B cell (primary cell): ENCODE measurements around the gene WFS1. TPM values are rescaled to one million over a fixed set of nuclear protein-coding genes. Genes with fewer than 3 reads are reported as not detected.

Experiments used
- ATAC-seq: fragments of 200-7000 bp; cut with Tn5 transposase; one replicate; pipeline ENCODE4 v1.10.0; 2021; ENCODE audit warnings: low read depth, mild to moderate bottlenecking, moderate number of reproducible peaks, moderate library complexity
- CTCF ChIA-PET: fragments of 350-600 bp; sonication (Branson Sonifier 250); formaldehyde crosslinking; loops from one replicate; lab custom pipeline; 2021; ENCODE audit warnings: antibody characterized with exemption, inconsistent platforms; lab: Charles Lee
- POLR2A ChIA-PET: fragments of 350-600 bp; sonication (Branson Sonifier 250); formaldehyde crosslinking; loops from one replicate; lab custom pipeline; 2021; ENCODE audit warnings: antibody characterized with exemption; lab: Charles Lee
- DNase-seq: peaks from one replicate; pipeline ENCODE4 v3.0.0; 2013
- H2AFZ ChIP-seq: 2 replicates; pipeline ENCODE4 v1.6.1; 2012; ENCODE audit warnings: mild to moderate bottlenecking, low read depth, low read length; ENCODE audit not compliant: insufficient read depth, poor library complexity, severe bottlenecking
- H3K27ac ChIP-seq, 2 donors: 1 replicate in 1 of 2; 2 replicates in 1 of 2; pipeline ENCODE4 v1.5.1; 2012 to 2013; ENCODE audit warnings: low read length in 2 of 2, mild to moderate bottlenecking in 2 of 2, moderate library complexity in 1 of 2
- H3K27me3 ChIP-seq, 4 experiments: fragments of 200-600 bp in 1 of 4; sonication (generic) in 1 of 4; replicated peaks in 1 of 4; 1 replicate in 2 of 4; 2 replicates in 2 of 4; pipeline versions ENCODE4 v1.6.1 to v1.7.0; 2013 to 2016; ENCODE audit warnings: low read length in 3 of 4, mild to moderate bottlenecking in 2 of 4, mixed read lengths in 1 of 4, moderate library complexity in 1 of 4; ENCODE audit not compliant: insufficient read depth in 4 of 4, control insufficient read depth in 3 of 4; ENCODE audit errors: control extremely low read depth in 1 of 4
- H3K36me3 ChIP-seq, 2 experiments: replicated peaks in 1 of 2; 1 replicate in 1 of 2; 2 replicates in 1 of 2; pipeline versions ENCODE4 v1.6.1 to v1.7.1; 2013; ENCODE audit warnings: low read length in 1 of 2; ENCODE audit not compliant: insufficient read depth in 2 of 2, control insufficient read depth in 1 of 2; ENCODE audit errors: control extremely low read depth in 1 of 2, extremely low read depth in 1 of 2
- H3K4me1 ChIP-seq, 2 donors: fragments of 200-600 bp in 1 of 2; sonication (generic) in 1 of 2; 1 replicate in 1 of 2; 2 replicates in 1 of 2; pipeline versions ENCODE4 v1.5.1 to v1.6.1; 2013 to 2017; ENCODE audit warnings: low read length in 2 of 2; ENCODE audit not compliant: control insufficient read depth in 2 of 2, insufficient read depth in 2 of 2
- H3K4me2 ChIP-seq: replicated peaks from 2 replicates; pipeline ENCODE3; 2012; ENCODE audit warnings: mild to moderate bottlenecking, low read depth, low read length; ENCODE audit not compliant: poor library complexity, severe bottlenecking
- H3K4me3 ChIP-seq, 5 experiments: fragments of 200-600 bp in 1 of 5; sonication (generic) in 1 of 5; 1 replicate in 3 of 5; 2 replicates in 2 of 5; pipeline versions ENCODE4 v1.5.1 to v1.7.0; 2011 to 2016; ENCODE audit warnings: low read length in 4 of 5, mild to moderate bottlenecking in 4 of 5, low read depth in 2 of 5, control low read depth in 1 of 5, moderate library complexity in 1 of 5; ENCODE audit not compliant: insufficient read depth in 1 of 5; ENCODE audit errors: control extremely low read depth in 1 of 5, extremely low read depth in 1 of 5
- H3K79me2 ChIP-seq: fragments of 200-600 bp; sonication (generic); one replicate; pipeline ENCODE4 v1.6.0; 2016; ENCODE audit warnings: low read length; ENCODE audit not compliant: control insufficient read depth, insufficient read depth
- H3K9ac ChIP-seq: fragments of 200-600 bp; sonication (generic); 2 replicates; pipeline ENCODE4 v1.6.1; 2017; ENCODE audit warnings: mild to moderate bottlenecking, low read length, moderate library complexity
- H3K9me3 ChIP-seq, 3 donors: one replicate each; pipeline versions ENCODE4 v1.6.1 to v1.7.1; 2013; ENCODE audit warnings: low read length in 2 of 3; ENCODE audit not compliant: control insufficient read depth in 2 of 3, insufficient read depth in 1 of 3; ENCODE audit errors: control extremely low read depth in 1 of 3
- H4K20me1 ChIP-seq: 2 replicates; pipeline ENCODE4 v1.6.0; 2012; ENCODE audit warnings: mild to moderate bottlenecking, low read length; ENCODE audit not compliant: insufficient read depth, control insufficient read depth, poor library complexity, severe bottlenecking
- H3K27ac Mint-ChIP-seq: one replicate; pipeline ENCODE4 v1.8.0; 2021; ENCODE audit warnings: mixed read lengths
- H3K27me3 Mint-ChIP-seq: one replicate; pipeline ENCODE4 v1.8.0; 2021; ENCODE audit warnings: mixed read lengths
- H3K4me1 Mint-ChIP-seq: one replicate; pipeline ENCODE4 v1.8.0; 2021; ENCODE audit warnings: mixed read lengths
- H3K4me3 Mint-ChIP-seq: one replicate; pipeline ENCODE4 v1.8.0; 2021; ENCODE audit warnings: mixed read lengths
- H3K9me3 Mint-ChIP-seq: one replicate; pipeline ENCODE4 v1.8.0; 2022; ENCODE audit warnings: mixed read lengths; ENCODE audit not compliant: insufficient read depth
- EZH2 ChIP-seq: IDR thresholded peaks from 2 replicates; pipeline ENCODE4 v1.6.1; 2012; ENCODE audit warnings: borderline replicate concordance, low read depth, mild to moderate bottlenecking, moderate library complexity, low read length; ENCODE audit not compliant: insufficient read depth, poor library complexity, severe bottlenecking
- WGBS: methylation state at CpG from one replicate; pipeline ENCODE4 v1.1.5; 2013; ENCODE audit warnings: missing lambda C conversion rate; ENCODE audit not compliant: insufficient coverage; 5-methylcytosine and 5-hydroxymethylcytosine counted together
- intact Hi-C: fragments of 100-400 bp; cut with micrococcal nuclease; formaldehyde crosslinking; loops from one replicate; pipeline ENCODE4 v1.10.0; 2022
- polyA plus RNA-seq: library from polyadenylated mRNA; depleted of rRNA; stranded (reverse); fragments of >200 nt; gene quantifications from 2 replicates; pipeline ENCODE4 v1.2.3, GENCODE V29; 2012
- total RNA-seq, 2 donors: library from RNA; stranded (reverse); fragments of 120-200 nt in 1 of 2; gene quantifications; 1 replicate in 1 of 2; 2 replicates in 1 of 2; pipeline versions ENCODE4 v1.2.3 to v1.2.4, GENCODE V29; 2013 to 2022
- TF ChIP-seq, protein P1 (sequence below): fragments of 200-600 bp; IDR thresholded peaks from one replicate; pipeline ENCODE4 v1.8.0; 2022; ENCODE audit warnings: antibody characterized with exemption, mild to moderate bottlenecking

Gene WFS1
- total and polyA plus RNA-seq, 2 donors (not counting 1 experiment from before 2014, with no cell fraction given), result 5.8 to 6.7 TPM

DNA sequence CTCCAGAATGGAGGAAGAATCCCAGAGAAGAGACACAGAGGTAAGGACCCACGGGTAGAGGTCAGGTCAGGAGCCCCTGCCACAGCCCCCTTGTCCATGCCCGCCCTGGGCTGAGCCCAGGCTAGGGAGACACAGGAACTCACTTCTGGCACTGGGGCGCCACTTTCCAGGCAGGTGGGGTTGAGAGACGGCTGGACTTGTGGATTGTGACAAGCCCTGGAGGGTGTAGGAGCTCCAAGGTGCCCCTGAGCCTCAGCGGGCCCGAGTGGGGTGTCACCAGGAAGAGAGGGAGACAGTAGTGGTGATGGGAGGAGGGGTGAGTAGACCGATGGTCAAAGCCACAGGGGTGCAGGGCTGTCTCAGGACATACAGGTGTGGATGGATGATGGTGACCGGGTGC is 58.9 kb downstream of the WFS1 start:
- no peak overlapping the region for H3K27ac ChIP-seq
- H4K20me1 ChIP-seq, result no peaks in the 10 kb centered on the region
- H3K36me3 ChIP-seq, result no peaks in the 10 kb centered on the region
- TF ChIP-seq EZH2, result no peak
- TF ChIP-seq, protein P1, sequence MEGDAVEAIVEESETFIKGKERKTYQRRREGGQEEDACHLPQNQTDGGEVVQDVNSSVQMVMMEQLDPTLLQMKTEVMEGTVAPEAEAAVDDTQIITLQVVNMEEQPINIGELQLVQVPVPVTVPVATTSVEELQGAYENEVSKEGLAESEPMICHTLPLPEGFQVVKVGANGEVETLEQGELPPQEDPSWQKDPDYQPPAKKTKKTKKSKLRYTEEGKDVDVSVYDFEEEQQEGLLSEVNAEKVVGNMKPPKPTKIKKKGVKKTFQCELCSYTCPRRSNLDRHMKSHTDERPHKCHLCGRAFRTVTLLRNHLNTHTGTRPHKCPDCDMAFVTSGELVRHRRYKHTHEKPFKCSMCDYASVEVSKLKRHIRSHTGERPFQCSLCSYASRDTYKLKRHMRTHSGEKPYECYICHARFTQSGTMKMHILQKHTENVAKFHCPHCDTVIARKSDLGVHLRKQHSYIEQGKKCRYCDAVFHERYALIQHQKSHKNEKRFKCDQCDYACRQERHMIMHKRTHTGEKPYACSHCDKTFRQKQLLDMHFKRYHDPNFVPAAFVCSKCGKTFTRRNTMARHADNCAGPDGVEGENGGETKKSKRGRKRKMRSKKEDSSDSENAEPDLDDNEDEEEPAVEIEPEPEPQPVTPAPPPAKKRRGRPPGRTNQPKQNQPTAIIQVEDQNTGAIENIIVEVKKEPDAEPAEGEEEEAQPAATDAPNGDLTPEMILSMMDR, result no peak
- no peak overlapping the region for H2AFZ ChIP-seq
- ChIA-PET POLR2A (no interaction called here), CTCF (interaction anchor here (1.1 to 17.6 kb wide), 5 partner anchors 10 to 76 kb away, joined by 3 to 451 read pairs (median 8); no protein-coding TSS in a partner anchor)
- Mint-ChIP-seq H3K4me3 (no peak overlapping the region), H3K27ac (no peak overlapping the region), H3K27me3 (peaks cover 28% of the 10 kb centered on the region), H3K9me3 (no peaks in the 10 kb centered on the region), H3K4me1 (no peaks in the 10 kb centered on the region)
- H3K9me3 ChIP-seq, result peaks cover 0 to 36% (median 0%) of the 10 kb centered on the region in 3 donors
- H3K4me3 ChIP-seq, result no peak overlapping the region
- intact Hi-C loops, result no loop called here
- no peak for DNase-seq
- H3K27me3 ChIP-seq, result peaks cover 0 to 40% (median 2%) of the 10 kb centered on the region in 4 experiments
- no peak overlapping the region for H3K9ac ChIP-seq
- WGBS, result 59% methylated on average over 7 of the region's 8 CpGs
- no peaks in the 10 kb centered on the region for H3K79me2 ChIP-seq
- H3K4me1 ChIP-seq, result no peaks in the 10 kb centered on the region
- H3K4me2 ChIP-seq, result no peak overlapping the region
- no peak for ATAC-seq

GRCh38 chr4:6329478-6330383 is 60.1 kb downstream of the WFS1 start:
- WGBS, result 73% methylated on average over 28 of the region's 28 CpGs
- H3K79me2 ChIP-seq, result no peaks in the 10 kb centered on the region
- H3K36me3 ChIP-seq, result no peaks in the 10 kb centered on the region
- Mint-ChIP-seq H3K9me3 (no peaks in the 10 kb centered on the region), H3K4me3 (no peak overlapping the region), H3K27me3 (peaks cover 31% of the 10 kb centered on the region), H3K4me1 (no peaks in the 10 kb centered on the region), H3K27ac (no peak overlapping the region)
- no peaks in the 10 kb centered on the region for H4K20me1 ChIP-seq
- no peak overlapping the region for H2AFZ ChIP-seq
- H3K9me3 ChIP-seq, result peaks cover 0 to 48% (median 4%) of the 10 kb centered on the region in 3 donors
- H3K9ac ChIP-seq, result no peak overlapping the region
- POLR2A ChIA-PET, result no interaction called here
- no peak overlapping the region for H3K4me3 ChIP-seq
- H3K27ac ChIP-seq, result no peak overlapping the region
- TF ChIP-seq EZH2, result no peak
- TF ChIP-seq, protein P1, result no peak
- ATAC-seq (no peak), DNase-seq (no peak)
- no peaks in the 10 kb centered on the region for H3K4me1 ChIP-seq
- intact Hi-C loops, result no loop called here
- CTCF ChIA-PET, result interaction anchor here (0.8 to 17.6 kb wide), 4 partner anchors 9 to 332 kb away, joined by 3 to 451 read pairs (median 4); no protein-coding TSS in a partner anchor
- H3K4me2 ChIP-seq, result no peak overlapping the region
- peaks cover 0 to 48% (median 0%) of the 10 kb centered on the region in 4 experiments for H3K27me3 ChIP-seq
